MG63 (cell line): Measurements from ENCODE around the gene TENM4. TPM values are rescaled to one million over a fixed set of nuclear protein-coding genes. Genes with fewer than 3 reads are reported as not detected.

Source experiments
- DNase-seq: peaks from one replicate; pipeline ENCODE4 v3.0.0-alpha.2; 2020
- H3K27me3 ChIP-seq: fragments of 250-450 bp; sonication (Bioruptor Pico); 2 replicates; pipeline ENCODE4 v1.5.1; 2020; ENCODE audit warnings: mild to moderate bottlenecking, moderate library complexity
- H3K36me3 ChIP-seq: fragments of 250-450 bp; sonication (Bioruptor Pico); 2 replicates; pipeline ENCODE4 v1.5.1; 2020; ENCODE audit warnings: mild to moderate bottlenecking, moderate library complexity
- H3K4me3 ChIP-seq: fragments of 250-450 bp; sonication (Bioruptor Pico); 2 replicates; pipeline ENCODE4 v1.5.1; 2020; ENCODE audit warnings: mild to moderate bottlenecking, moderate library complexity
- H3K9me3 ChIP-seq: fragments of 250-450 bp; sonication (Bioruptor Pico); 2 replicates; pipeline ENCODE4 v1.5.1; 2020; ENCODE audit warnings: mild to moderate bottlenecking, moderate library complexity
- total RNA-seq: library from RNA; depleted of rRNA; stranded (reverse); fragments of >200 nt; shearing (Covaris generic); gene quantifications from 2 replicates; pipeline ENCODE4 v1.2.3, GENCODE V29; 2014; ENCODE audit warnings: low replicate concordance; rRNA removed

The TENM4 gene
- total RNA-seq: not detected in 2 replicates

DNA sequence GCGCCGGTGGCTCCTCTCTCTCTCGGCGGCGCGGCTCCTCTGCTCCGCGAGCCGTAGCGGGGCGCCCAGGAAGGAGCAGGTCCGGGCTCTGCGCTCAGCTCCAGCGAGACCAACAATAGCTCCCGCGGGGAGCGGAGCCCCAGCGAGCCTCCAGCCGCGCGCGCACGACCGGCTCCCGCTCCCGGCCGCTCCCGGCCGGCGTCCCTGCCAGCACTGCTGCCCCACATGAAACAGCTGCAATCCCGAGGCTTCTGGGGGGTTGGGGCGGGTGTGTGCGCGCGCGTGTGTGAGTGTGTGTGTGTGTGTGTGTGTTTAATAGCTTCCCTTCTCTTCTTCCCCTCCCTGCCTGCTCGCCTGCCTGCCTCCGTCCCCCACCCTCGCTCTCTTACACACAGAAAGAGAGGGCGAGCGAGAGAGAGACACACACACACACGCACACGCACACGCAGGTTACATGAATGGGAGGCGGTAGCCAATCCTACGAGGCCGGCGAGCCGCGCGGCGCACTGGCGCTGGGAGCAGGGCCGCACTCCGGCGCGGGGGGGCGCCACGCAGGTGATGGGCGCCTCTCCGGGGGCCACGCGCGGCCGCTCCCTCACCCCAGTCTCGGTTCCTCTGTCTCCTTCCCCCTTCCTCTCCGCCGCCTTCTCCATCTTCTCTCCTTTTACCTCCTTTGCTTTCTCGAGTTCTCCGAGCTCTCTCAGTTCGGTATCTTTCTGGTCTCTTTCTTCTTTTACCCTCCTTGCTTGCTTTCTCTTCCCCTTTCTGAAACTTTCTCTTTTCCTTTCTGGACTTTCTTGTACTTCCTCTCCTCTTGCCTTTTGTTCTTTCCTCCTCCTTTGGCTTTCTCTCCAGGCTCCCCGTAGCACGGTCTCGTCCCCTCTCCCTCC lies at the start of gene TENM4:
Gene TENM4, minus strand, starts transcription at position 460 of the 890 bp plus-strand sequence. CDS start 371,086 bp downstream, outside the sequence.
- DNase-seq: peak; percentile 31
- Histone ChIP-seq H3K9me3 (no peaks in the 10 kb centered on the region), H3K4me3 (peak within 1 kb of the TSS; percentile 26), H3K36me3 (no peaks in the 10 kb centered on the region), H3K27me3 (peaks cover 74% of the 10 kb centered on the region)

GRCh38 chr11:79488286-79488685 lies 47.5 kb upstream of the TENM4 start:
- no peaks in the 10 kb centered on the region for H3K9me3 ChIP-seq
- DNase-seq: no peak

DNA sequence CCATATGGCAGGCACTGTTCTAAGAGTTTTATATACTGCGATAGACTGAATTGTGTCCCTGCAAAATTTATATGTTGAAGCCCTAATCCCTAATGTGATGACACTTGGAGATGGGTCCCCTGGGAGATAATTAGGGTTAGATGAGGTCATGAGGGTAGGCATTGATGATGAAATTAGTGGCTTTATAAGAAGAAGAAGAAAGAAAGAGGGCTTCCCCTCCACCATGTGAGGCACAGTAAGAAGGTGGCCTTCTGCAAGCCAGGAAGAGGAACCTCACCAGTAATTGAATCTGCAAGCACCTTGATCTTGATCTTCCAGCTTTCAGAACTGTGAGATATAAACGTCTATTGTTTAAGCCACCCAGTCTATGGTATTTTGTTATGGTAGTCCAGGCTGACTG lies 46.6 kb upstream of the TENM4 start:
- H3K9me3 ChIP-seq: no peaks in the 10 kb centered on the region
- no peak overlapping the region for H3K4me3 ChIP-seq
- no peaks in the 10 kb centered on the region for H3K36me3 ChIP-seq
- DNase-seq: no peak
- no peaks in the 10 kb centered on the region for H3K27me3 ChIP-seq

More at GRCh38 chr11:79488286-79488685, 47.5 kb upstream of the TENM4 start:
- H3K27me3 ChIP-seq: no peaks in the 10 kb centered on the region
- H3K4me3 ChIP-seq: no peak overlapping the region
- no peaks in the 10 kb centered on the region for H3K36me3 ChIP-seq

GRCh38 chr11:79486242-79486984 lies 45.6 kb upstream of the TENM4 start:
- no peak overlapping the region for H3K4me3 ChIP-seq
- no peaks in the 10 kb centered on the region for H3K36me3 ChIP-seq
- DNase-seq: no peak
- H3K27me3 ChIP-seq: no peaks in the 10 kb centered on the region
- no peaks in the 10 kb centered on the region for H3K9me3 ChIP-seq

DNA sequence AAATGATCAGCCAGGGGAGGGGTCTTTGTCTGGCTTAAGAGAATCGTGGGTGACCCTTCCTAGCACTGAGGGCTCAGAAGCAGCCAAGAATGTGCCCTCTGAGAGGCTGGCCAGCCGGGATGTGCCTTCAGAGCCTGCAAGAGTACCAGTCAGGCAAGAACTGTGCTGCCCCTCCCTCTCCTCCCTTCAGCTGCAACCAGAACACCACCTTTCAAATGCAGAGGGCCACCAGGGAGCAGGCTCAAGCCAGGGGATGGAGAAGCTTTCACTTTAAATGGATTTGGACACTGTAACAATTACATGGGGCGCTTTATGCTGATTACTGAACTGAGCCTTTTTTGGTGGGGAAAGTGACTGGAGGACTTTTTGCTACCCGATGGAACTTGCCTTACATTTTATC lies 44.9 kb upstream of the TENM4 start:
- Histone ChIP-seq H3K9me3 (no peaks in the 10 kb centered on the region), H3K27me3 (no peaks in the 10 kb centered on the region), H3K36me3 (no peaks in the 10 kb centered on the region), H3K4me3 (no peak overlapping the region)
- no peak for DNase-seq

GRCh38 chr11:79484872-79485271 lies 44.0 kb upstream of the TENM4 start:
- Histone ChIP-seq H3K27me3 (no peaks in the 10 kb centered on the region), H3K36me3 (no peaks in the 10 kb centered on the region), H3K9me3 (no peaks in the 10 kb centered on the region), H3K4me3 (no peak overlapping the region)
- DNase-seq: no peak

- H3K4me3 ChIP-seq: no peak overlapping the region
- no peaks in the 10 kb centered on the region for H3K27me3 ChIP-seq
Measured at GRCh38 chr11:79482800-79483199, 42.0 kb upstream of the TENM4 start.

DNA sequence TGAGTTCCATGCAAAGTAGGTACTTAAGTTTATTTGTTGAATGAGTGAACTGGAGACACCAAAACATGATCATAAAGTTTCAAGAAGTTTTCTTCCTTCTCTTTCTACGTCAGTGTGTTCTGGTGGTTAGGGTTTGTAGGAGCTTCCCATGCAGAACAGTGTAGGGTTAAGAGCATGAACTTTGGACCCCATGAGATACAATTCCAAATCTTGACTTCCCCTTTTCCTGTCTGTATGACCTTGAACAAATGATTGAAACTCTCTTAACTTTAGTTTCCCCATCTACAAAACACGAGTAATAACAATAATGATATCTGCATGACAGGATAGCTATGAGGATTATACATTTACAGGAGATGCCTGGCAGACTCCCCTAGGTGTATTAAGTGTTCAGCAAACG lies 41.0 kb upstream of the TENM4 start:
- H3K36me3 ChIP-seq: no peaks in the 10 kb centered on the region
- H3K9me3 ChIP-seq: no peaks in the 10 kb centered on the region
- no peaks in the 10 kb centered on the region for H3K27me3 ChIP-seq
- DNase-seq: no peak
- H3K4me3 ChIP-seq: no peak overlapping the region

More at GRCh38 chr11:79482800-79483199, 42.0 kb upstream of the TENM4 start:
- no peak for DNase-seq
- Histone ChIP-seq H3K36me3 (no peaks in the 10 kb centered on the region), H3K9me3 (no peaks in the 10 kb centered on the region)

DNA sequence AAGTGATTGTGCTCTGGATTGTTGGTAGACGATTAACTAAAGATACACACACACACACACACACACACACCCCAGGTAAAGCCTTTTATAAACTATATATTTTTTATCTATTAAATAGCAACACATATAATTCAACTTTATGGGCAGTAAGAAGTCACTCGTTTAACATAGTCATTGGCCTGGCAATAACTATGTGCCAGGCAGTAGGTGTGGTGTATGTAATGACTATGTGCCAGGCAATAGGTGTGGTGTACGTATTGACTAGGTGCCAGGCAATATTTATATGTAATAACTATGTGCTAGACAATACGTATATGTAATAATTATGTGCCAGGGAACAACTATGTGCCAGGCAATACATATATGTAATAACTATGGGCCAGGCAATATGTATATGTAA lies 40.0 kb upstream of the TENM4 start:
- no peak for DNase-seq
- H3K27me3 ChIP-seq: no peaks in the 10 kb centered on the region
- no peaks in the 10 kb centered on the region for H3K36me3 ChIP-seq
- no peak overlapping the region for H3K4me3 ChIP-seq
- no peaks in the 10 kb centered on the region for H3K9me3 ChIP-seq

DNA sequence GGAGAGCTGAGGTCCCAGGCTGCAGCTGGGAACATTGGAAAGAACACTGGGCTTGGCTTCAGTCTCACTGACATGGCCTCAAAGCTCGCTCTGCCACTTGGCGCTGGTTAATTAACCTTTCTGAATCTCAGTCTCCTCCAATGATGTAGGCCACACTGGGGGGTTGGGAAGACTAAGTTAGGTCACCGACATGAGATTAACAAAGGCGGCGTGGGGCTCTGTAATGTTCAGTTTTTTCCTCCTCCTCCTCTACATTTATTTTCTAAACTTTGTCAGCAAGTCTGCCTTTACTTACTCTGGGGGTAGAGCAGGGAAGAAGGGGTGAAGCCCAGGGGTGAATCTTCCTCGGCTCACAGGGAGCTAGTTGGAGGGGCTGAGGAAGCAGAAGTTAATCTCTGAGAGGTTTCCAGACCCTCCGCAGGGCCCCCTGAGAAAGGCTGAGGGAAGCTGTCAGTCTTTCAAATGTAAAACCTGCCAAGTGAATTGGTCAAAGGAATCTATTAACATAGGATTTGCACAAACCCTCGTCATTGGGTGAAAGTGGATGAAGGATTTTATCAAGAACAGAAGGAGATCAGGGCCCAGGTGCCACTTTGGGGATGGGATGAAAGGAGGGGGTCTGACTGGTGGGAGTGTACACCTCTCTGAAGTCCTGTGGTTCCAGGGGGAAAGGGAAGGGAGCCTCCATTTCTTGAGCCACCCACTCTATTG lies 32.1 kb upstream of the TENM4 start:
- no peak for DNase-seq
- Histone ChIP-seq H3K27me3 (no peaks in the 10 kb centered on the region), H3K9me3 (no peaks in the 10 kb centered on the region), H3K36me3 (no peaks in the 10 kb centered on the region), H3K4me3 (no peak overlapping the region)

GRCh38 chr11:79471071-79471844 lies 30.4 kb upstream of the TENM4 start:
- no peak overlapping the region for H3K4me3 ChIP-seq
- no peak for DNase-seq
- H3K9me3 ChIP-seq: no peaks in the 10 kb centered on the region
- no peaks in the 10 kb centered on the region for H3K27me3 ChIP-seq
- H3K36me3 ChIP-seq: no peaks in the 10 kb centered on the region

DNA sequence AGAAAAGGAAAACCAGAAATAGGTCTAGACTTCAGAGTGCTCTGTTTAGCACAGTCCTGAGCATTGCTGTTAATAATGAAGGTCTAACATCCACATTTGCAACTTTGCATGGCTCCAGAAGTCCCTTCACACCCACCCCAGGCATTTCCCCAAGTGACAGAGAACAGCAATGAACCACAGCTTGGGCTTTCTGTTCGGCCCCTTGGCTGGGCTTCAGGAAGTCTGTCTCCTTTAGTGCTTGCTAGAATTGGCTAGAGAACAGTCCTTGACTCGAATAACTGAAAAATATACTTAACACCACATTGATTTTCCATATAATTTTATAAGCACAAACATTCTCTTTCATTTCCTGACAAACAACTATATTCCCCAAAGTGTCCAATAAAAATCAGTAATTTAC lies 29.3 kb upstream of the TENM4 start:
- Histone ChIP-seq H3K27me3 (no peaks in the 10 kb centered on the region), H3K4me3 (no peak overlapping the region), H3K9me3 (no peaks in the 10 kb centered on the region), H3K36me3 (no peaks in the 10 kb centered on the region)
- DNase-seq: no peak

- no peaks in the 10 kb centered on the region for H3K9me3 ChIP-seq
- DNase-seq: no peak
- H3K36me3 ChIP-seq: no peaks in the 10 kb centered on the region
- H3K4me3 ChIP-seq: no peak overlapping the region
- no peaks in the 10 kb centered on the region for H3K27me3 ChIP-seq
Measured at GRCh38 chr11:79467761-79468160, 26.9 kb upstream of the TENM4 start.

DNA sequence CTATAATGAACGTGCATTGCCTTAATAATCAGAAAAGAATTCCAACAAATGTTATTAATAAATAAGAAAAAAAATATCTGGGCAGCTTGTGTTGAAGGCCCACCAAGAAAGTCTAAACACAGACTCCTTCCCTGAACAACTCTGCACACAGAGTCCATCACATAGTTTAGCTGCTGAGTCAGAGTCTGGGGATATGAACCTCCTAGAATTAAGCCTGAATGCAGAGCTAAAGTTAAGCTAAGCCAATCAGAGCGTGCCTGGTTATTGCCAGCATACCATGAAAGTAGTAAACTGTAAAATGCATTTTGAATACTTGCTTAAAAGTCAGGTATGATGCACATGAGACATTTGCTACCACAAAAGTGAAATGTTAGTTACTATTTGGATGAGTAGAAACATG lies 25.6 kb upstream of the TENM4 start:
- H3K4me3 ChIP-seq: no peak overlapping the region
- H3K36me3 ChIP-seq: no peaks in the 10 kb centered on the region
- H3K9me3 ChIP-seq: no peaks in the 10 kb centered on the region
- no peak for DNase-seq
- no peaks in the 10 kb centered on the region for H3K27me3 ChIP-seq

- Histone ChIP-seq H3K9me3 (no peaks in the 10 kb centered on the region), H3K36me3 (no peaks in the 10 kb centered on the region), H3K4me3 (no peak overlapping the region), H3K27me3 (no peaks in the 10 kb centered on the region; the same call in 1 of the 2 replicates)
- DNase-seq: no peak
Measured at GRCh38 chr11:79465160-79465559, 24.3 kb upstream of the TENM4 start.
